GM10847 (cell line): ENCODE data around the gene TAF1C.

Source experiments
- POLR2A ChIP-seq: IDR thresholded peaks from 2 replicates; pipeline ENCODE4 v1.6.1; 2011; ENCODE audit not compliant: insufficient read length; ENCODE audit errors: extremely low read depth

Gene TAF1C

GRCh38 chr16:84137287-84137686 is 49.6 kb downstream of the TAF1C start:
- TF ChIP-seq POLR2A: no peak

GRCh38 chr16:84136331-84137125 is 50.3 kb downstream of the TAF1C start:
- no peak for TF ChIP-seq POLR2A

- TF ChIP-seq POLR2A: no peak
Measured at GRCh38 chr16:84132527-84133285, 54.2 kb downstream of the TAF1C start.

GRCh38 chr16:84131117-84131516 is 55.7 kb downstream of the TAF1C start:
- no peak for TF ChIP-seq POLR2A
